ENCODE data around the gene IQCN.
A peak's percentile ranks its signal among the peaks of the same experiment; 100 is the strongest.

The IQCN gene

DNA sequence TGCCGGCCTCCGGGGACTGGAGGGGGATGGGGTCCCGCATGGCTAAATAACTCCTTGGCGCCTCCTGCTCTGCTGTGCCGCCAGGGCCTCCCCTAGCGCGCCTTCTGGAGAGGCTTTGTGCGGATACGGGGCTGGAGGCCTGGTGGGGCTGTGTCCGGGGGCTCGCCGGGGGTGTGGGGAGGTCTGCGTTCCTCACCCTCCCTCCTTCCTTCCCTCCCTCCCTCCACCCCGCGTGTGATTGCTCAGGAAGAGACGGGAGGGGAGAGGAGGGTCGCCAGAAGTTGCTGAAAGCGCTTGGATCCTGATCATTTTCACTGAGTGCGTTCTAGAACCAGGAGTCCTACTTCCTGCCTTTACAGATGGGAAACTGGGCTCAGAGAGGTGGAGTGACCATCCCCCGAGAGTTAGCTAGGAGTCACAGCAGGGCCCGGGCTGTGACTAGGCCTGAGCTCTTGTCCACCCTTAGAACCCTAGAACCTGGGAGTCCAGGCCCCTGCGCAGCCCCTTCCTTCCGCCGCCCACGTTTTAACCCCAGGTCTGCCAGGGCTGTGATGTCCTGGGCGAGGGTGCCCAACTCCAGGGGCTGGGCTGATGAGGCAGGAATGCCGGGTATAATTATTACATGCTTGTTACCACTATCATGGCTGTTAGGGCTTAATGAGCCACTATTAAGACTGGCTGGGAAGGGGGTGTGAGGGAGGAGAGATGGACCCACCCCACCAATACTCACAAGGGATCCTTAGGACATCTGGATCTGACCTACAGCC, 8.0 kb upstream of the IQCN start:
- peak overlapping the region; percentile 75 for H3K4me3 ChIP-seq (replicated peaks; ENCODE audit: low read depth, low read length)
- TF ChIP-seq, protein P1, sequence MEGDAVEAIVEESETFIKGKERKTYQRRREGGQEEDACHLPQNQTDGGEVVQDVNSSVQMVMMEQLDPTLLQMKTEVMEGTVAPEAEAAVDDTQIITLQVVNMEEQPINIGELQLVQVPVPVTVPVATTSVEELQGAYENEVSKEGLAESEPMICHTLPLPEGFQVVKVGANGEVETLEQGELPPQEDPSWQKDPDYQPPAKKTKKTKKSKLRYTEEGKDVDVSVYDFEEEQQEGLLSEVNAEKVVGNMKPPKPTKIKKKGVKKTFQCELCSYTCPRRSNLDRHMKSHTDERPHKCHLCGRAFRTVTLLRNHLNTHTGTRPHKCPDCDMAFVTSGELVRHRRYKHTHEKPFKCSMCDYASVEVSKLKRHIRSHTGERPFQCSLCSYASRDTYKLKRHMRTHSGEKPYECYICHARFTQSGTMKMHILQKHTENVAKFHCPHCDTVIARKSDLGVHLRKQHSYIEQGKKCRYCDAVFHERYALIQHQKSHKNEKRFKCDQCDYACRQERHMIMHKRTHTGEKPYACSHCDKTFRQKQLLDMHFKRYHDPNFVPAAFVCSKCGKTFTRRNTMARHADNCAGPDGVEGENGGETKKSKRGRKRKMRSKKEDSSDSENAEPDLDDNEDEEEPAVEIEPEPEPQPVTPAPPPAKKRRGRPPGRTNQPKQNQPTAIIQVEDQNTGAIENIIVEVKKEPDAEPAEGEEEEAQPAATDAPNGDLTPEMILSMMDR (IDR thresholded peaks at IDR 0.05; ENCODE audit: insufficient read depth, low read length, poor library complexity, severe bottlenecking), result no peak
- H3K27me3 ChIP-seq (replicated peaks; ENCODE audit: control insufficient read depth, insufficient read depth, low read length), result no peaks in the 10 kb centered on the region
- DNase-seq (ENCODE audit: extremely low read depth, insufficient read length), result no peak
- peaks cover 7% of the 10 kb centered on the region for H3K36me3 ChIP-seq (ENCODE audit: control insufficient read depth, insufficient read depth, low read length)

DNA sequence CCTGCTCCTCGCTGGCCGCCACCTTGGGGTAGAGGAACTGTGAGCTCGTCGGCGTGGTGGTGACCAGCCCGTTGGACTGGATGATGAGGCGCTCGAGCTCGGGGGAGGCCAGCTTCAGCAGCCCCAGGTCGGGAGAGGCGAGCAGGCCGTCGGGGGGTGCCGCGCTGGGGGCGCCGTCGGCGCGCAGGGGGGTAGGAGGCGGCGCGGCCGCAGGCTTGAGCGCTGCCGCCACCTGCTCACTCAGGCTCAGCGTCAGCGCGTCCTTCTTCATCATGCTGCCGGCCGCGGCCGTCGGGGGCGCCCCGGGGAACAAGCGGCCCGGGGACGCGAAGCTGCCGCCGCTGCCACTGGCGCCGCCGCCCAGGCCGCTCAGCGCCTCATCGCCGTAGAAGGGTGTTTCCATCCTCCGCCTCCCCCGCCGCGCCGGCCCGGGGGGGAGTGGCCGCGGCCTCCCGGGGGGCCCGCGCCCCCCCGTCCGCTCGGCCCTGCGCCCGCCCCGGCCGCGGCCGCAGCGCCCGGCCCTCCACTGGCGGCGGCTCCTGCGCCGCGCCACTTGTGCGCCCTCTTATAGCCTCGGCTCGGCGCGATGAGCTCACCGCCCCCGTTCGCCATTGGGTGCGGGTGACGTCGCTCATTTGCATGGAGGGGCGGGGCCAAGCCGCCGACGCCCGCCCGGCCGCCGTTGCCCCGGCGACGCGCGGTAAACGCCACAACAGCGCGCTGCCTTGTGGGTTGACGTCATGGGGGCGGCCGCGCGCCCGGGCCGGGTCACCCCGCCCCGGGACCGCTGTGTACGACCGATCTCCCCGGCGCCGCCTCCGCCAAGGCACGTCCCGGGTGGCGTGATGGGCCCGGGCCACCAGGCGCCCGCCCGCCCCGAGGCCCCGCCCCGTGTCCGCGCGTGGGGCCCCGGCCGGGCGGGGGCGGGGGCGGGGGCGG, 7.1 kb upstream of the IQCN start, which contains the start of gene JUND:
JUND (minus strand) TSS at position 541 of the 939 bp plus-strand sequence; CDS start at position 403, 138 bp downstream.
- Histone ChIP-seq H3K4me3 (replicated peaks; ENCODE audit: low read depth, low read length) (peak within 1 kb of the TSS; percentile 88), H3K27me3 (replicated peaks; ENCODE audit: control insufficient read depth, insufficient read depth, low read length) (no peaks in the 10 kb centered on the region), H3K36me3 (ENCODE audit: control insufficient read depth, insufficient read depth, low read length) (peaks cover 7% of the 10 kb centered on the region)
- TF ChIP-seq, protein P1 (IDR thresholded peaks at IDR 0.05; ENCODE audit: insufficient read depth, low read length, poor library complexity, severe bottlenecking), result no peak
- peak; percentile 100 for DNase-seq (ENCODE audit: extremely low read depth, insufficient read length)

DNA sequence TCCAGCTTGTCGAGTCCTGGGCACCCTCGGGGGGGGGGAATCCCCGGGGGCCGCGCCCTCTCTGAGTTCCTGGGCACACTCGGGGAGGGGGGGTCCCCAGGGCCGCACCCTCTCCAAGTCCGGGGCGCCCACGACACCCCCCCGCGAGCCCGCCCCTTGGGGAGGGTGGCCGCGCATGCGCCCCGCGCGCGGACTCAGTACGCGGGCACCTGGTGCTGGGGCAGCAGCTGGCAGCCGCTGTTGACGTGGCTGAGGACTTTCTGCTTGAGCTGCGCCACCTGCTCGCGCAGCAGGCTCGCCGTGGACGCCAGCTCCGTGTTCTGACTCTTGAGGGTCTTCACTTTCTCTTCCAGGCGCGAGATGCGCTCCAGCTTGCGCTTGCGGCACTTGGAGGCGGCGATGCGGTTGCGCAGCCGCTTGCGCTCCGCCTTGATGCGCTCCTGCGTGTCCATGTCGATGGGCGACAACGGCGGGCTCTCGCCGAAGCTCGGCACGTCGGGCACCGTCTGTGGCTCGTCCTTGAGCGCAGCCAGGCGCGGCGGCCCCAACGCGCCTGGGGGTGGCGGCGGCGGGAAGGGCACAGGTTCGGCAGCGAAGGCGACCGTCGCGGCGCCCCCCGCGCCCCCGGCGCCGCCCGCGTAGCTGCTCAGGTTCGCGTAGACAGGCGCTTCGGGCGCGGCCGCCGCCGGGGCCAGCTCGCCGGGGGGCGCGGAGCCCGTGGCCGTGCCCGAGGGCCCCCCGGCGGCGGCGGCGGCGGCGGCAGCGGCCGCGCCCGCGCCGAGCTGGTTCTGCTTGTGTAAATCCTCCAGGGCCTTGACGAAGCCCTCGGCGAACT, 6.2 kb upstream of the IQCN start:
- H3K27me3 ChIP-seq (replicated peaks; ENCODE audit: control insufficient read depth, insufficient read depth, low read length), result no peaks in the 10 kb centered on the region
- TF ChIP-seq, protein P1 (IDR thresholded peaks at IDR 0.05; ENCODE audit: insufficient read depth, low read length, poor library complexity, severe bottlenecking), result no peak
- DNase-seq (ENCODE audit: extremely low read depth, insufficient read length), result peak; percentile 93
- H3K4me3 ChIP-seq (replicated peaks; ENCODE audit: low read depth, low read length), result peak overlapping the region; percentile 88
- H3K36me3 ChIP-seq (ENCODE audit: control insufficient read depth, insufficient read depth, low read length), result peaks cover 7% of the 10 kb centered on the region

DNA sequence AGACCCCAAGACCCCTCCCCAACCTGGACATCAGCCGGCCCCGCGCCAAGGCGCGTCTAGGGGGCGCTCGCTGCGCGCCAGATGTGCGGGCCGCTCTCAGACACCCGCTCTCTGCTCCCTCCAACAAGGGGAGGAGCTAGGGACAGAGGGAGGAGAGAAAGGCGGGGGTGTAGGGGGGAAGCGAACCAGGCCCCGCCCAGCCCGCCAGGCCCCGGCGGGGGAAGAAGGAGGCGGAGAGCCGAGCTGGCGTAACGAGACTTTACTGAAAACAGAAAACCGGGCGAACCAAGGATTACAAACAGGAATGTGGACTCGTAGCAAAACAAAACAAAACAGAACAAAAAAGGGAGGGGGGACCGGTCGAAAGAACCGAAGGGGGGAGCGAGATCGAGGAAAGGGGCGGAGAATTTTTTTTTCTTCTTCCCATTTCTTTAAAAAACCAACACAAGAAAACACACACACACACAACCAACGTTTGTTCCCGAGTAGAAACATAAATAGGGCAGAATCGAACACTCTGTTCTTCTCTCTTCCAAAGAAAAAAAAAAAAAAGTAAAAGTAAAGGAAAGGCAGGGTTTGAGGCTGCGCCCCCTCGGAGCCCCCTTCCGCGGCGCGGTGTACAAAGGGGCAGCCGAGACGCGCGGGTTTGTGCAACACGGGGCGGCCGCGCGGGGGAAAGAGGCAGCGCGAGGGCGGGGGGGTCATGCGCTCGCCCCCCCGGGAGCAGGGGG, 5.4 kb upstream of the IQCN start:
- DNase-seq (ENCODE audit: extremely low read depth, insufficient read length), result peak; percentile 93
- peaks cover 8% of the 10 kb centered on the region for H3K36me3 ChIP-seq (ENCODE audit: control insufficient read depth, insufficient read depth, low read length)
- peak overlapping the region; percentile 88 for H3K4me3 ChIP-seq (replicated peaks; ENCODE audit: low read depth, low read length)
- TF ChIP-seq, protein P1 (IDR thresholded peaks at IDR 0.05; ENCODE audit: insufficient read depth, low read length, poor library complexity, severe bottlenecking), result peak; percentile 99
- H3K27me3 ChIP-seq (replicated peaks; ENCODE audit: control insufficient read depth, insufficient read depth, low read length), result no peaks in the 10 kb centered on the region

DNA sequence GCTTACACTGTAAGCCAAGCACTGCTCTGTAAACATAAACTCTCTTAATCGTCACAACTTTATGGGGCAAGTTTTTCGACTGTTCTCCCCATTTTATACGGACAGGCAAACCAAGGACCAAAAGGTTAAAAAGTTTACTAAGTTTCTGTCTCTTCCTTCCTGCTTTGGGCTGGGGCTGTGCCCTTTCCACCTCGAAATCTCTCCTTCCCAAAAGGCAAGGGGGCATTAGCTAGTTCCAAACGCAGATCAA, 4.9 kb upstream of the IQCN start:
- TF ChIP-seq, protein P1 (IDR thresholded peaks at IDR 0.05; ENCODE audit: insufficient read depth, low read length, poor library complexity, severe bottlenecking), result no peak
- DNase-seq (ENCODE audit: extremely low read depth, insufficient read length), result no peak
- peak overlapping the region; percentile 88 for H3K4me3 ChIP-seq (replicated peaks; ENCODE audit: low read depth, low read length)
- H3K36me3 ChIP-seq (ENCODE audit: control insufficient read depth, insufficient read depth, low read length), result peaks cover 8% of the 10 kb centered on the region
- no peaks in the 10 kb centered on the region for H3K27me3 ChIP-seq (replicated peaks; ENCODE audit: control insufficient read depth, insufficient read depth, low read length)
